ENCODE data around the gene TPPP. TPM values are rescaled to one million over a fixed set of nuclear protein-coding genes. Genes with fewer than 3 reads are reported as not detected.
"Not testable (repeated sequence)": the region's sequence is repeated elsewhere in the genome, so short reads cannot be mapped to it uniquely, and the experiment has no call there.

The TPPP gene
- 10 to 100 TPM in 1 of 4 donors, 1 to 10 TPM in 3; 7.2 to 11.1 (median 8.4) TPM for total RNA-seq

GRCh38 chr5:693271-694041 lies at the start of gene TPPP:
Gene TPPP, minus strand, starts transcription at chr5:693352. Its CDS starts 15,292 bp downstream, at chr5:678060.
- H3K9me3 ChIP-seq; H3K4me1 ChIP-seq; intact Hi-C loops (cut with DNase I); H3K36me3 ChIP-seq; H3K27me3 ChIP-seq: not testable (repeated sequence)
- H3K27ac ChIP-seq: peak within 1 kb of the TSS in 2 of 3 donors; percentile 52 to 58
- peak; percentile 87 to 90 for DNase-seq
- TF ChIP-seq POLR2A (IDR thresholded peaks at IDR 0.05): peak in 1 of 2 donors; percentile 85
- peak within 1 kb of the TSS in 1 of 3 donors; percentile 81 for H3K4me3 ChIP-seq (replicated peaks in 1 of 3)
- WGBS, 2 donors: 0% methylated on average over 12 of the region's 109 CpGs; no CpG with 5 or more reads in 1 of the 2 donors

- H3K9me3 ChIP-seq; H3K36me3 ChIP-seq; DNase-seq; H3K27ac ChIP-seq; H3K27me3 ChIP-seq; H3K4me1 ChIP-seq; intact Hi-C loops (cut with DNase I); H3K4me3 ChIP-seq (replicated peaks in 1 of 3): not testable (repeated sequence)
- WGBS, 2 donors: 84 to 91% methylated on average over 6 of the region's 6 CpGs
Observed at GRCh38 chr5:742276-742675, 49.1 kb upstream of the TPPP start.

DNA sequence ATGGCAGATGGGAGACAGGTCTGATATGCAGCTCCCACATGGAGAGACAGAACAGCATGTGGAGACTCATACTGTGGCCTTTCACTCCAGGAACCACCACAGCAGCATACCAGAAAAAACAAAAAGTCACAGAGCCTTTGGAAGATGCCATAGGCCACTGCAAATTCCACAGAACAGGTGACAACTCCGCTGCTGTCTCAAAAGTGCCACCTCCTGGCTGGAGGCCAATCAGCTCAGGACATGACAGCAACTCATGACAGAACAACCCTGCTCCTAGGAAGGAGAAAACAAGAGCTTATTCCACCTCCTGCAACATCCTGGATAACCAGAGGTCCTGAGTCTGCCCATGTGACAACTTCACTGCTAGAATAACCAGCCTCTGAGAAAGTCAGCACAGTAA lies 41.0 kb upstream of the TPPP start:
- H3K4me1 ChIP-seq; H3K9me3 ChIP-seq; H3K27me3 ChIP-seq; DNase-seq; H3K27ac ChIP-seq; H3K36me3 ChIP-seq; intact Hi-C loops (cut with DNase I); H3K4me3 ChIP-seq (replicated peaks in 1 of 3): not testable (repeated sequence)
- WGBS, 2 donors: no CpG with 5 or more reads among the region's 1 CpG

- H3K4me3 ChIP-seq (replicated peaks in 1 of 3); H3K27ac ChIP-seq; DNase-seq; H3K9me3 ChIP-seq; H3K27me3 ChIP-seq; H3K4me1 ChIP-seq; H3K36me3 ChIP-seq; intact Hi-C loops (cut with DNase I): not testable (repeated sequence)
- 95 to 96% methylated on average over 10 of the region's 10 CpGs for WGBS, 2 donors
Observed at GRCh38 chr5:732754-733454, 39.8 kb upstream of the TPPP start.

- H3K27ac ChIP-seq; H3K4me1 ChIP-seq; DNase-seq; H3K27me3 ChIP-seq; intact Hi-C loops (cut with DNase I); H3K36me3 ChIP-seq; H3K9me3 ChIP-seq; H3K4me3 ChIP-seq (replicated peaks in 1 of 3): not testable (repeated sequence)
- 64 to 95% methylated on average over 1 to 2 of the region's 7 CpGs for WGBS, 2 donors
Observed at GRCh38 chr5:729225-729624, 36.1 kb upstream of the TPPP start.

DNA sequence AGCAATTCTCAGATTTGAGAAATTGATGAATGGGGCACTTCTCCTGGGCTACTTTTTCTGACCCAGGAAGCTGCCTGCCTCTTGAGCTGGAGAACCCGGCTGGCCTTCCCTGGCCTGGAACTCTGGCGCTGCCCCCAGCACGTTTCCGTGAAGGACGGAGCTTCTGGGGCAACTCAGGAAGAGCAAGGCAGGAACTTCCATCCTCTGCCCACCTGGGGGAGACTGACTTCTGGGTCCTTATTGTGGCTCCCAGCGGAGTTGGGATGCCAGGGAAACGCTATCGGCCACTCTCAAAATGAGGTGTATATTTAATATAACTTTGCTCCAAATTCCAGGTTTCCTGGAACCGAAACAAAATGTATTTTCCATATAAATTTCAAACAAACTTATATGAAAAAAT lies 33.9 kb upstream of the TPPP start:
- H3K9me3 ChIP-seq; H3K27me3 ChIP-seq; intact Hi-C loops (cut with DNase I); H3K4me3 ChIP-seq (replicated peaks in 1 of 3); H3K4me1 ChIP-seq; H3K27ac ChIP-seq; H3K36me3 ChIP-seq: not testable (repeated sequence)
- peak in 1 of 2 donors; percentile 19 for DNase-seq
- 35 to 45% methylated on average over 4 of the region's 9 CpGs for WGBS, 2 donors
- peak in 1 of 6 experiments; percentile 11 for TF ChIP-seq CTCF (IDR thresholded peaks at IDR 0.05)

GRCh38 chr5:723865-724264 lies 30.7 kb upstream of the TPPP start:
- DNase-seq; intact Hi-C loops (cut with DNase I): not testable (repeated sequence)
- WGBS, 2 donors: 73 to 77% methylated on average over 2 of the region's 6 CpGs

GRCh38 chr5:723309-723708 lies 30.2 kb upstream of the TPPP start:
- H3K36me3 ChIP-seq; H3K27me3 ChIP-seq; DNase-seq; H3K4me1 ChIP-seq; H3K27ac ChIP-seq; H3K9me3 ChIP-seq; H3K4me3 ChIP-seq (replicated peaks in 1 of 3); intact Hi-C loops (cut with DNase I): not testable (repeated sequence)
- no CpG with 5 or more reads among the region's 4 CpGs for WGBS, 2 donors

More at GRCh38 chr5:723865-724264, 30.7 kb upstream of the TPPP start:
- not testable (repeated sequence) for H3K4me3 ChIP-seq (replicated peaks in 1 of 3); H3K27ac ChIP-seq; H3K9me3 ChIP-seq; H3K4me1 ChIP-seq; H3K36me3 ChIP-seq; H3K27me3 ChIP-seq

DNA sequence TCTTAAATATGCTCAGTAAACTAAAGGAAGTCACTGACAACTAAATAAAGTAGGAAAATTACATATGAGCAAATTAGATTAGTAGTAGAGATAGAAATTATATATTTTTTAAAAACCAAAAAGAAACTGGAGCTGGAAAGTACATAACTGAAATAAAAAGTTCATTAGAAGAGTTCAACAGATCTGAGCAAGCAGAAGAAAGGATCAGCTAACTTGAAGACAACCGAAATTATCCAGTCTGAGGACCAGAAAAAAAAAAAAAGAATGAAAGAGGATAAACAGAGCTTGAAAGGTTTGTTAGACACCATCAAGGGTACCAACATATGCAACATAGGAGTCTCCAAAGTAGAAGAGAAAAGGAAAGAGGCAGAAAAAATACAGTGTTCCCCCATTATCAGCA lies 26.2 kb upstream of the TPPP start:
- DNase-seq; H3K4me3 ChIP-seq (replicated peaks in 1 of 3); H3K27me3 ChIP-seq; H3K27ac ChIP-seq; intact Hi-C loops (cut with DNase I); H3K36me3 ChIP-seq; H3K9me3 ChIP-seq; H3K4me1 ChIP-seq: not testable (repeated sequence)
- WGBS, 2 donors: 85 to 86% methylated on average over 1 of the region's 1 CpG
